ENCODE measurements around the gene CCDC157.

GRCh38 chr22:30308093-30308492 lies 48.7 kb upstream of the CCDC157 start:
- TF ChIP-seq, protein P1, sequence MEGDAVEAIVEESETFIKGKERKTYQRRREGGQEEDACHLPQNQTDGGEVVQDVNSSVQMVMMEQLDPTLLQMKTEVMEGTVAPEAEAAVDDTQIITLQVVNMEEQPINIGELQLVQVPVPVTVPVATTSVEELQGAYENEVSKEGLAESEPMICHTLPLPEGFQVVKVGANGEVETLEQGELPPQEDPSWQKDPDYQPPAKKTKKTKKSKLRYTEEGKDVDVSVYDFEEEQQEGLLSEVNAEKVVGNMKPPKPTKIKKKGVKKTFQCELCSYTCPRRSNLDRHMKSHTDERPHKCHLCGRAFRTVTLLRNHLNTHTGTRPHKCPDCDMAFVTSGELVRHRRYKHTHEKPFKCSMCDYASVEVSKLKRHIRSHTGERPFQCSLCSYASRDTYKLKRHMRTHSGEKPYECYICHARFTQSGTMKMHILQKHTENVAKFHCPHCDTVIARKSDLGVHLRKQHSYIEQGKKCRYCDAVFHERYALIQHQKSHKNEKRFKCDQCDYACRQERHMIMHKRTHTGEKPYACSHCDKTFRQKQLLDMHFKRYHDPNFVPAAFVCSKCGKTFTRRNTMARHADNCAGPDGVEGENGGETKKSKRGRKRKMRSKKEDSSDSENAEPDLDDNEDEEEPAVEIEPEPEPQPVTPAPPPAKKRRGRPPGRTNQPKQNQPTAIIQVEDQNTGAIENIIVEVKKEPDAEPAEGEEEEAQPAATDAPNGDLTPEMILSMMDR (IDR thresholded peaks at IDR 0.05), result no peak
- no peak for TF ChIP-seq ZFX (IDR thresholded peaks at IDR 0.05; ENCODE audit: borderline replicate concordance)
